ENCODE results near the gene CADM1. TPM values are rescaled to one million over a fixed set of nuclear protein-coding genes. Genes with fewer than 3 reads are reported as not detected.

CADM1 gene
- total and polyA plus RNA-seq, 8 donors, result 0.58 to 29.7 (median 5.3) TPM

- no peaks in the 10 kb centered on the region for H3K9me3 ChIP-seq
- H3K4me1 ChIP-seq, result no peaks in the 10 kb centered on the region
- TF ChIP-seq EP300 (IDR thresholded peaks at IDR 0.05) (no peak), POLR2A (IDR thresholded peaks at IDR 0.05) (no peak), POLR2AphosphoS5 (IDR thresholded peaks at IDR 0.05) (no peak)
- TF ChIP-seq, protein P1, sequence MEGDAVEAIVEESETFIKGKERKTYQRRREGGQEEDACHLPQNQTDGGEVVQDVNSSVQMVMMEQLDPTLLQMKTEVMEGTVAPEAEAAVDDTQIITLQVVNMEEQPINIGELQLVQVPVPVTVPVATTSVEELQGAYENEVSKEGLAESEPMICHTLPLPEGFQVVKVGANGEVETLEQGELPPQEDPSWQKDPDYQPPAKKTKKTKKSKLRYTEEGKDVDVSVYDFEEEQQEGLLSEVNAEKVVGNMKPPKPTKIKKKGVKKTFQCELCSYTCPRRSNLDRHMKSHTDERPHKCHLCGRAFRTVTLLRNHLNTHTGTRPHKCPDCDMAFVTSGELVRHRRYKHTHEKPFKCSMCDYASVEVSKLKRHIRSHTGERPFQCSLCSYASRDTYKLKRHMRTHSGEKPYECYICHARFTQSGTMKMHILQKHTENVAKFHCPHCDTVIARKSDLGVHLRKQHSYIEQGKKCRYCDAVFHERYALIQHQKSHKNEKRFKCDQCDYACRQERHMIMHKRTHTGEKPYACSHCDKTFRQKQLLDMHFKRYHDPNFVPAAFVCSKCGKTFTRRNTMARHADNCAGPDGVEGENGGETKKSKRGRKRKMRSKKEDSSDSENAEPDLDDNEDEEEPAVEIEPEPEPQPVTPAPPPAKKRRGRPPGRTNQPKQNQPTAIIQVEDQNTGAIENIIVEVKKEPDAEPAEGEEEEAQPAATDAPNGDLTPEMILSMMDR (IDR thresholded peaks at IDR 0.05), result no peak
- WGBS, 5 donors, result 87 to 94% (median 87%) methylated on average over 6 of the region's 6 CpGs
- no peaks in the 10 kb centered on the region for H3K36me3 ChIP-seq
- no peak overlapping the region for H3K27ac ChIP-seq
- DNase-seq, result no peak
- H3K4me3 ChIP-seq, result no peak overlapping the region
- intact Hi-C loops (cut with DNase I; ENCODE audit: low total_unique reads), result no loop called here
- no peaks in the 10 kb centered on the region for H3K27me3 ChIP-seq
Measured at GRCh38 chr11:115362997-115363396, 141.2 kb downstream of the CADM1 start.

DNA sequence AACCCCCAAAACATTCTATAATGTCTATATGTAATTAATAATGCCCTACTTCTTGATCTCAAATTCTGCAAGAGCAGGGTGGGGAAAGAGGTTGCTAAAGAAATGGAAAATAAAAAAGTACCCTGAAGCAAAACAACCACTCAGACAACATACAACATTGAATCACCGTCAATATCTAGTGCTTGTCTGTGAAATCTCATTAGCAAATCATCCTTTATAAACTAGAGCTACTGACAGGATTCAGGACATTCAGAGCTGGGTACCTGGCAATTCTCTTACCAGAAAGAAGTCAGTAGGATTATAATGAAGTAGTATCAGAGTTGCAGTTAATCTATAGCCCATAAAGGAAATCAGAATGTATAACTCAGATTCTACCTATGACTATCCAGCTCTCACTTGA is 143.2 kb downstream of the CADM1 start:
- DNase-seq, result no peak
- H3K9me3 ChIP-seq, result no peaks in the 10 kb centered on the region
- intact Hi-C loops (cut with DNase I; ENCODE audit: low total_unique reads), result no loop called here
- TF ChIP-seq POLR2AphosphoS5 (IDR thresholded peaks at IDR 0.05), result no peak
- no peak for TF ChIP-seq POLR2A (IDR thresholded peaks at IDR 0.05)
- no peak for TF ChIP-seq EP300 (IDR thresholded peaks at IDR 0.05)
- TF ChIP-seq, protein P1 (IDR thresholded peaks at IDR 0.05), result no peak
- H3K27ac ChIP-seq, result no peak overlapping the region
- peaks cover 0 to 7% (median 0%) of the 10 kb centered on the region in 4 donors for H3K4me1 ChIP-seq
- no peaks in the 10 kb centered on the region for H3K27me3 ChIP-seq
- no peaks in the 10 kb centered on the region for H3K36me3 ChIP-seq
- WGBS, 5 donors, result 88 to 100% (median 95%) methylated on average over 1 of the region's 1 CpG
- H3K4me3 ChIP-seq, result no peak overlapping the region

- 69 to 78% (median 75%) methylated on average over 7 of the region's 7 CpGs for WGBS, 5 donors
- Histone ChIP-seq H3K36me3 (no peaks in the 10 kb centered on the region), H3K4me3 (no peak overlapping the region), H3K4me1 (peaks cover 0 to 7% (median 0%) of the 10 kb centered on the region in 4 donors), H3K27ac (no peak overlapping the region), H3K9me3 (no peaks in the 10 kb centered on the region), H3K27me3 (no peaks in the 10 kb centered on the region)
- intact Hi-C loops (cut with DNase I; ENCODE audit: low total_unique reads), result no loop called here
- TF ChIP-seq POLR2AphosphoS5 (IDR thresholded peaks at IDR 0.05) (no peak), EP300 (IDR thresholded peaks at IDR 0.05) (no peak), POLR2A (IDR thresholded peaks at IDR 0.05) (no peak)
- TF ChIP-seq, protein P1 (IDR thresholded peaks at IDR 0.05), result no peak
- no peak for DNase-seq
Measured at GRCh38 chr11:115360186-115360824, 143.9 kb downstream of the CADM1 start.

GRCh38 chr11:115357066-115357465 is 147.1 kb downstream of the CADM1 start:
- Histone ChIP-seq H3K27me3 (no peaks in the 10 kb centered on the region), H3K36me3 (no peaks in the 10 kb centered on the region), H3K4me3 (no peak overlapping the region), H3K9me3 (no peaks in the 10 kb centered on the region), H3K4me1 (peaks cover 0 to 7% (median 0%) of the 10 kb centered on the region in 4 donors), H3K27ac (no peak overlapping the region)
- WGBS, 5 donors, result 5 to 13% (median 9%) methylated on average over 5 of the region's 5 CpGs
- intact Hi-C loops (cut with DNase I; ENCODE audit: low total_unique reads), result no loop called here
- TF ChIP-seq EP300 (IDR thresholded peaks at IDR 0.05) (no peak), POLR2A (IDR thresholded peaks at IDR 0.05) (no peak), POLR2AphosphoS5 (IDR thresholded peaks at IDR 0.05) (no peak)
- TF ChIP-seq, protein P1 (IDR thresholded peaks at IDR 0.05), result no peak
- peak in 1 of 2 donors; percentile 16 for DNase-seq

Measured in stomach (tissue), 9 donors.